ENCODE measurements around the gene MICU1. TPM values are rescaled to one million over a fixed set of nuclear protein-coding genes. Genes with fewer than 3 reads are reported as not detected.

The MICU1 gene
- polyA plus RNA-seq, 2 of the 4 experiments (the other 2 are of a cell fraction) = 54.5 to 58.6 TPM

DNA sequence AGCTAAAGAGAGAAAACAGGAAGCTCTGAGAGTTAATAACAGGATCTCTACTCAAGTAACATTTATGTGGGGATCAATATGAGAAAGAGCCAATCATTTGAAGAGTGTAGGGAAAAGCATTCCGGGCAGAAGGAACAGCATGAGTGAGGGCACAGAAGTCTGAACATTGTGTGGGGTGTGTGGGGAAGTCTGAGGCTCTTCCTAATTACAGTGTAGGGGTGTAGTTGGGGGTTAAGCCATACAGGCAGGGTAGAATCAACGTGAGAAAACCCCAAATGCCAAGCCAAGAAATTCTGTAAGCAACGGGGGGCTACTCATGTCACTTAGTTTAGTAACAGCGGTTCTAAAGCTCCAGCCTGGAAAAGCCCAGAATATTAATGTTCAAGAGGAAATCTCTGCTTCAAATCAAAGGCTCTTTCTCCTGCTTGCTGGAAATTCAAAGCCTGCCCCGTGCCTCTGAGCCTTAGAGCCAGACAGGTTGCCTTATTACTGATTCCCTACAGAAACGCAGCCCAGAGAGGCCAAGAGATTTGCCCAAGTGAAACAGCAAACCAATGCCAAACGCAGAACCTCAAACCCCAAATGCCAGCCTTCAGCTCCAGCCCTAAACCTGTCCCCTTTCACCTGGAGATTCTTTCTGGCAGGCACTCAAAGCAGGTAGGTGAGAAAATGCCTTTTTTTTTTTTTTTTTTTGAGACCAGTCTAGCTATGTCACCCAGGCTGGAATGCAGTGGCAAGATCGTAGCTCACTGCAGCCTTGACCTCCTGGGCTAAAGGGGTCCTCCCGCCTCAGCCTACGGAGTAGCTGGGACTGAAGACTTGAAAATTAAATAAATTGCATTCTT, 307.2 kb downstream of the MICU1 start:
- no peak for ATAC-seq
- POLR2A ChIA-PET = interaction anchor here (0.6 to 5.9 kb wide), 9 partner anchors 10 to 919 kb away, joined by 3 to 197 read pairs (median 10); partner anchors contain the start of gene DDIT4
- peaks cover 89% of the 10 kb centered on the region for H3K4me1 ChIP-seq

More for the DNA sequence above, 307.2 kb downstream of the MICU1 start:
- CTCF ChIA-PET = interaction anchor here (0.6 to 8.5 kb wide), 9 partner anchors 10 to 147 kb away, joined by 3 to 94 read pairs (median 5); partner anchors contain the start of gene DDIT4
- TF ChIP-seq RAD21 (conservative IDR thresholded peaks at IDR 0.05 in 1 of 2, IDR thresholded peaks at IDR 0.05 in 1 of 2) = no peak
- TF ChIP-seq EHF (CRISPR knock-in tag; IDR thresholded peaks at IDR 0.05) = no peak
- no peak for TF ChIP-seq MYC (IDR thresholded peaks at IDR 0.05; ENCODE audit: borderline replicate concordance, low read length)
- no peak for TF ChIP-seq TFCP2L1 (CRISPR knock-in tag; IDR thresholded peaks at IDR 0.05)
- TF ChIP-seq FOXS1 (CRISPR knock-in tag; IDR thresholded peaks at IDR 0.05) = no peak
- peak; percentile 88 for TF ChIP-seq KDM1A (IDR thresholded peaks at IDR 0.05; ENCODE audit: low read depth)
- no peak for TF ChIP-seq KDM5A (IDR thresholded peaks at IDR 0.05)
- TF ChIP-seq, protein P1, sequence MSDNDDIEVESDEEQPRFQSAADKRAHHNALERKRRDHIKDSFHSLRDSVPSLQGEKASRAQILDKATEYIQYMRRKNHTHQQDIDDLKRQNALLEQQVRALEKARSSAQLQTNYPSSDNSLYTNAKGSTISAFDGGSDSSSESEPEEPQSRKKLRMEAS (IDR thresholded peaks at IDR 0.05) = no peak
- no peak for TF ChIP-seq TP53 (CRISPR knock-in tag; IDR thresholded peaks at IDR 0.05)
- no peak for TF ChIP-seq SREBF2 (IDR thresholded peaks at IDR 0.05)
- TF ChIP-seq JUN (IDR thresholded peaks at IDR 0.05) = no peak
- no peak for TF ChIP-seq MAZ (IDR thresholded peaks at IDR 0.05; ENCODE audit: borderline replicate concordance, low read depth, low read length)
- TF ChIP-seq HDAC2 (IDR thresholded peaks at IDR 0.05) = no peak
- TF ChIP-seq, protein P2, sequence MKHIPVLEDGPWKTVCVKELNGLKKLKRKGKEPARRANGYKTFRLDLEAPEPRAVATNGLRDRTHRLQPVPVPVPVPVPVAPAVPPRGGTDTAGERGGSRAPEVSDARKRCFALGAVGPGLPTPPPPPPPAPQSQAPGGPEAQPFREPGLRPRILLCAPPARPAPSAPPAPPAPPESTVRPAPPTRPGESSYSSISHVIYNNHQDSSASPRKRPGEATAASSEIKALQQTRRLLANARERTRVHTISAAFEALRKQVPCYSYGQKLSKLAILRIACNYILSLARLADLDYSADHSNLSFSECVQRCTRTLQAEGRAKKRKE (CRISPR knock-in tag; IDR thresholded peaks at IDR 0.05; ENCODE audit: low read depth) = no peak
- TF ChIP-seq, protein P3, sequence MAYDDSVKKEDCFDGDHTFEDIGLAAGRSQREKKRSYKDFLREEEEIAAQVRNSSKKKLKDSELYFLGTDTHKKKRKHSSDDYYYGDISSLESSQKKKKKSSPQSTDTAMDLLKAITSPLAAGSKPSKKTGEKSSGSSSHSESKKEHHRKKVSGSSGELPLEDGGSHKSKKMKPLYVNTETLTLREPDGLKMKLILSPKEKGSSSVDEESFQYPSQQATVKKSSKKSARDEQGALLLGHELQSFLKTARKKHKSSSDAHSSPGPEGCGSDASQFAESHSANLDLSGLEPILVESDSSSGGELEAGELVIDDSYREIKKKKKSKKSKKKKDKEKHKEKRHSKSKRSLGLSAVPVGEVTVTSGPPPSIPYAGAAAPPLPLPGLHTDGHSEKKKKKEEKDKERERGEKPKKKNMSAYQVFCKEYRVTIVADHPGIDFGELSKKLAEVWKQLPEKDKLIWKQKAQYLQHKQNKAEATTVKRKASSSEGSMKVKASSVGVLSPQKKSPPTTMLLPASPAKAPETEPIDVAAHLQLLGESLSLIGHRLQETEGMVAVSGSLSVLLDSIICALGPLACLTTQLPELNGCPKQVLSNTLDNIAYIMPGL (CRISPR knock-in tag; IDR thresholded peaks at IDR 0.05; ENCODE audit: borderline replicate concordance) = no peak
- no peak for TF ChIP-seq ZSCAN20 (CRISPR knock-in tag; IDR thresholded peaks at IDR 0.05)
- no peak for TF ChIP-seq CEBPB (IDR thresholded peaks at IDR 0.05)
- TF ChIP-seq HOXA7 (CRISPR knock-in tag; IDR thresholded peaks at IDR 0.05) = 0 out of 2 replicates have a peak, but pooled peaks have one; percentile 42
- TF ChIP-seq ZFP36 (IDR thresholded peaks at IDR 0.05; ENCODE audit: borderline replicate concordance, partially characterized antibody) = peak; percentile 71
- Histone ChIP-seq H3K27ac (peak overlapping the region; percentile 98 to 99), H3K9me3 (no peaks in the 10 kb centered on the region), H3K4me2 (peak overlapping the region; percentile 82), H3K4me3 (peak overlapping the region; percentile 27)
- 55% methylated on average over 10 of the region's 10 CpGs for WGBS (ENCODE audit: missing lambda C conversion rate)
- no peak for DNase-seq (ENCODE audit: low read depth in 1 of 2, low spot score in 1 of 2)
- FAIRE-seq = no peak

Small RNAs within 50 kb of the gene (small RNA-seq; reads per million reads assigned to genes)
- 0 reads per million in 6 experiments for gene AL513185.2
- gene HMGN2P34 = 0 reads per million in 6 experiments
- gene RF00019 = 0 reads per million in 6 experiments
- gene RN7SL840P = 0 reads per million in 6 experiments
- gene RNU6-805P = 0 reads per million in 6 experiments

Other genes starting within 250 kb of the MICU1 start
- 221 and 226 TPM in 2 replicates for gene MCU, start 66.1 kb upstream of the MICU1 start, polyA plus RNA-seq (2011; rRNA removed)
- gene MCU, start 66.1 kb upstream of the MICU1 start, polyA plus RNA-seq (2017; fragmentation: RNase III; extraction: RNeasy Plus Mini Kit Qiagen cat#74134 plus additional on column Dnase treatment) = 40.3 to 44.0 TPM (median 42.2 TPM) in 3 replicates

Data from A549 (cell line).